Transverse colon (tissue), 3 donors: Measurements from ENCODE around the gene PTPRB.

Experiments
- CTCF ChIP-seq, 5 experiments: fragments of 200-600 bp in 3 of 5; fragments of 450-650 bp in 2 of 5; sonication (generic) in 3 of 5; IDR thresholded peaks; 1 replicate in 2 of 5; 2 replicates in 3 of 5; pipeline ENCODE4 v1.5.1; 2016 to 2017; ENCODE audit warnings: antibody characterized with exemption in 5 of 5, inconsistent platforms in 3 of 5, mild to moderate bottlenecking in 2 of 5, moderate library complexity in 1 of 5
- EP300 ChIP-seq: sonication (generic); formaldehyde crosslinking; IDR thresholded peaks from one replicate; pipeline ENCODE4 v1.6.1; 2017; ENCODE audit warnings: antibody characterized with exemption, low read depth

GRCh38 chr12:70666364-70666763 lies 29.1 kb upstream of the PTPRB start:
- TF ChIP-seq CTCF (IDR thresholded peaks at IDR 0.05) (no peak), EP300 (no peak)
